Measurements from ENCODE around the gene TMEM225. TPM values are rescaled to one million over a fixed set of nuclear protein-coding genes. Genes with fewer than 3 reads are reported as not detected.

Gene TMEM225
- total RNA-seq (not detected), polyA plus RNA-seq (not detected)
- long read RNA-seq, donor 1 = 0 reads
- long read RNA-seq, donor 2 = 0 reads

GRCh38 chr11:123885570-123885969 is at the start of gene TMEM225:
Gene TMEM225, minus strand, starts transcription at chr11:123885670. Its CDS starts 245 bp downstream, at chr11:123885425.
- WGBS, 3 donors = 81 to 88% (median 86%) methylated on average over 3 of the region's 3 CpGs
- TF ChIP-seq CTCF (IDR thresholded peaks at IDR 0.05) = no peak
- no peak for ATAC-seq
- intact Hi-C loops (cut with DNase I) = no loop called here
- no peak for DNase-seq
- no peaks in the 10 kb centered on the region for H3K36me3 ChIP-seq (ENCODE audit: insufficient read depth in 1 of 2, low read depth in 1 of 2)
- H3K9me3 ChIP-seq = no peaks in the 10 kb centered on the region
- H3K27ac ChIP-seq = no peak within 1 kb of the TSS
- no peak within 1 kb of the TSS for H3K4me3 ChIP-seq
- H3K27me3 ChIP-seq (ENCODE audit: insufficient read depth in 3 of 3, low read length in 2 of 3) = no peaks in the 10 kb centered on the region
- H3K4me1 ChIP-seq = no peaks in the 10 kb centered on the region

GRCh38 chr11:123924027-123924426 is 38.6 kb upstream of the TMEM225 start:
- no peak overlapping the region for H3K4me3 ChIP-seq
- no peaks in the 10 kb centered on the region for H3K36me3 ChIP-seq (ENCODE audit: insufficient read depth in 1 of 2, low read depth in 1 of 2)
- ATAC-seq = no peak
- H3K9me3 ChIP-seq = no peaks in the 10 kb centered on the region
- no peaks in the 10 kb centered on the region for H3K4me1 ChIP-seq
- H3K27me3 ChIP-seq (ENCODE audit: insufficient read depth in 3 of 3, low read length in 2 of 3) = no peaks in the 10 kb centered on the region
- DNase-seq = no peak
- intact Hi-C loops (cut with DNase I) = no loop called here
- no peak overlapping the region for H3K27ac ChIP-seq
- TF ChIP-seq CTCF (IDR thresholded peaks at IDR 0.05) = no peak
- WGBS, 3 donors = 88 to 94% (median 90%) methylated on average over 1 of the region's 1 CpG

- Histone ChIP-seq H3K27me3 (ENCODE audit: insufficient read depth in 3 of 3, low read length in 2 of 3) (no peaks in the 10 kb centered on the region), H3K9me3 (no peaks in the 10 kb centered on the region), H3K27ac (no peak overlapping the region), H3K4me3 (no peak overlapping the region), H3K4me1 (no peaks in the 10 kb centered on the region), H3K36me3 (ENCODE audit: insufficient read depth in 1 of 2, low read depth in 1 of 2) (no peaks in the 10 kb centered on the region)
- intact Hi-C loops (cut with DNase I) = no loop called here
- TF ChIP-seq CTCF (IDR thresholded peaks at IDR 0.05) = no peak
- no peak for ATAC-seq
- 19 to 38% (median 32%) methylated on average over 3 of the region's 3 CpGs for WGBS, 3 donors
- no peak for DNase-seq
These were observed 35.5 kb upstream of the TMEM225 start for GRCh38 chr11:123920943-123921342.

- Histone ChIP-seq H3K27ac (no peak overlapping the region), H3K4me3 (no peak overlapping the region), H3K9me3 (no peaks in the 10 kb centered on the region), H3K4me1 (no peaks in the 10 kb centered on the region), H3K36me3 (ENCODE audit: insufficient read depth in 1 of 2, low read depth in 1 of 2) (no peaks in the 10 kb centered on the region), H3K27me3 (ENCODE audit: insufficient read depth in 3 of 3, low read length in 2 of 3) (no peaks in the 10 kb centered on the region)
- ATAC-seq (no peak), DNase-seq (no peak)
- TF ChIP-seq CTCF (IDR thresholded peaks at IDR 0.05) = no peak
- intact Hi-C loops (cut with DNase I) = no loop called here
- 37 to 53% (median 39%) methylated on average over 3 of the region's 3 CpGs for WGBS, 3 donors
These were observed 20.4 kb upstream of the TMEM225 start for GRCh38 chr11:123905826-123906225.

- no peak for ATAC-seq
- 58 to 82% (median 64%) methylated on average over 3 of the region's 3 CpGs for WGBS, 3 donors
- Histone ChIP-seq H3K9me3 (no peaks in the 10 kb centered on the region), H3K36me3 (ENCODE audit: insufficient read depth in 1 of 2, low read depth in 1 of 2) (no peaks in the 10 kb centered on the region), H3K4me3 (no peak overlapping the region), H3K4me1 (no peaks in the 10 kb centered on the region), H3K27ac (no peak overlapping the region), H3K27me3 (ENCODE audit: insufficient read depth in 3 of 3, low read length in 2 of 3) (no peaks in the 10 kb centered on the region)
- DNase-seq = no peak
- no peak for TF ChIP-seq CTCF (IDR thresholded peaks at IDR 0.05)
- intact Hi-C loops (cut with DNase I) = no loop called here
These were observed 19.5 kb upstream of the TMEM225 start for GRCh38 chr11:123904932-123905331.

Data from psoas muscle (tissue), 8 donors.